Hematopoietic multipotent progenitor cell treated with erythropoietin and hydrocortisone succinate and interleukin-3 and kit ligand, for 15 days (in vitro differentiated cells): Measurements from ENCODE around the gene DRC3.

Source experiments
- DNase-seq: peaks from one replicate; pipeline ENCODE4 v3.0.0-alpha.2; 2015; ENCODE audit warnings: low spot score

The DRC3 gene

DNA sequence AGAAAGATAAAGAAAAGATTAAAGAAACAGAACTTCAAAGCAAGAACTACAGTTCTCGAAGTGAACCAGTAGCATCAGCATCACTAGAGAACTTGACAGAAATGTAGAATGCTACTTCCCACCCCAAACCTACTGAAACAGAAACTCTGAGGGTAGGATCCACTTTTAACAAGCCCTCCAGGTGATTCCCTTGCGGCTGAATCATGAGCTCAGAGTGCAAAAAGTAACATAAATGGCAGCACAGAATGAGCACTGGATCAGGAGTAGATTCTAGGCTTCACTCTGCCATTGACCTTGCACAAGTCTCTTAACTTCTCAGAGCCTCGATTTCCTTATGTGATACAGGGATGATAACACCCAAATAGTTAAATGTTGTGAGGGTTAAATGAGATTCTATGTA lies 6.3 kb upstream of the DRC3 start:
- no peak for DNase-seq

DNA sequence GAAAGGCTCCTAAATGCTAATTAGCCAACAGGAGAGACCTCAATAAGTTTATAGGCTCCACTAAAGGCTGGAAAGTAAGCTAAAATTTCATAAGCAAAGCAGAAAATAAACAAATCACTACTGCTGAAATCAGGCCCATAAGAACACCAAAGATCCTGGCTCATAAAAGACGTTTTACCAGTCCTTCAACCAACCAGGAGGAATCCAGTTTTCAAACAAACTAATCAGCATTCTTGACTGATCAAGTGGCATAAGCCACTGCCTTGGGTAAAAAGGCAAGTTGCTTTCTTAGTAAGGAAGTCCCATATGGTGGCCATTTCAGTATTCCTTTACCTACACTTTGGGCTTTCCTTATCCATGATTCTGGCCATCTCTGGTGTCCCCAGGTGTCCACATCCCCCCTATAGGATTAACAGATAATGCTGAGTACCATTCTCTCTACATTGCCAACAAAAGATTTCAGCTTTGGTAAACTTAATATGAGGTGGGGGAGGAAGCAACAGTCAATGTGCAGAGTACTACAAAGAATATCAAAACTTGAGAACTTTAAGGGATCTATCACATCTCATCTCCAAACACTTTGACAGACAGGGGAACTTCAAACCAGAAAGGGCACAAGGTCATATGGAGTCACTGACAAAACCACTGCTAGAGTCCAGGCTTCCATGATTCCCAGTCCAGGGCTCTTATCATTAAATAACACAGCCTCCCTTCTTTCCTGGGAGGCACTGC lies 1.8 kb upstream of the DRC3 start:
- DNase-seq, result no peak

DNA sequence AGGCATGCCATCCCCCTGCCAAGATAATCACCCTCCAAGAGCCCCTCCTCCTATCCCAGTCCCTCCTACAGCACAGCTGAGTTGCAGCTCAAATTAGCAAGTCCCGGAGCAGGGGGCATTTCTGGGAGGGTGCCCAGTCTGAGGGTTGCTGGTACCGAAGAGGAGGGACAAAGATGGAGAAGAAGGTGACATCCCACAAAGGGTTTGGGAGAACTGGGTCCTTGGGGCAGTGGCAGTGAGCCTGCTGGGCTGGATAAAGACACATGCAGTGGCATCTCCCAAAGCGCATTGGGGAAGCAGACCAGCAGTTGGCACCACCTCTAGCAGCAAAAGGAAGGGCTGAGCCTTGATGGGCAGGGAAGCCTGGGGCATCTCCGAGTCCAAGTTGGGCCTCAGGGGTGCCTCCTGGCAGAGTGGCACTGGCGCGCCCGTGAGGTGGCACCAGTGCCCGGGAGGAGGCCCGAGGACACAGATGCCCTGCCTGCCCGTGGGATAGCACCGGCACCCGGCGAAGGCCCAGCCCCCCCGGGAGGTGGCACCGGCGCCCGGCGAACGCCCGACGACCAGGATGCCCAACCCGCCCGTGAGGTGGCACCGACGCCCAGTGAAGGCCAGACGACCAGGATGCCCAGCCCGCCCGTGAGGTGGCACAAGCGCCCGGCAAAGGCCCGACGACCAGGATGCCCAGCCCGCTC lies 1.1 kb upstream of the DRC3 start:
- DNase-seq, result no peak

- DNase-seq, result no peak
Measured at GRCh38 chr17:17972952-17973254, 241 bp downstream of the DRC3 start.

- DNase-seq, result no peak
Measured at GRCh38 chr17:17975436-17975835, 2.8 kb downstream of the DRC3 start.

GRCh38 chr17:17976931-17977570 lies 4.4 kb downstream of the DRC3 start:
- no peak for DNase-seq

- no peak for DNase-seq
Measured at GRCh38 chr17:17978481-17979424, 6.1 kb downstream of the DRC3 start.

DNA sequence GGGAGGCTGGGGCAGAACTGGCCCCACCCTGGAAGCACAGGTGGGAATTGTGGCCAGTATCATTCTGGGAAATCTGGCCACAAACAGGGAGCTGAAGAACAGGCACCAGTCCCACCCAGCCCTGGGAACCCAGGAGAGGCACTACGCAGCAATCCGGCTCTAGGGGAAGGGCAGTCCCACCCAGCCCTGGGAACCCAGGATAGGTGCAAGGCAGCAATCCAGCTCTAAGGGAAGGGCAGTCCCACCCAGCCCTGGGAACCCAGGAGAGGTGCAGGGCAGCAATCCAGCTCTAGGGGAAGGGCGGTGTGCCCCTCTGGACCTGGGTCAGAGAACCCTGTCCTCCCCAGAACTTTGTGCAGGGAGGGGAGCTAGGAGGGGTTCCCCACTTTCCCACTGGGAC lies 7.1 kb downstream of the DRC3 start:
- DNase-seq, result no peak

DNA sequence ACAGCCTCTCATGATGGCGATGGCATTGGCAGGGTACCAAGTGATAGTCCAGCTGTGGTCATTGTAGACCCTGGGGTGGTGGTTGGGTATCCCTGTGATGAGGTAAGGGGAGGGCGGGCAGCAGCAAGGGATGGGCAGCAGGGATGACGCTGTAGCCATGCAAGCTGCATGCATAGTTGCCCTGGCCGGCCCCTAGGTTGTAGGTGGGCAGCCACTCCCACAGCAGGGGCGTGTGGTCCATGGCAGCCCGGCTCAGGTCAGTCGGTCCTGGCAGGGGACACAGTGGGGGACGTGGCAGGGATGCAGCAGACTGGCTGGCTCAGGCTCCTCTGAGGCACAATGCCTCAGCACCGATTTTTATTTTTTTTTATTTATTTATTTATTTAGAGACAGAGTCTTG lies 8.7 kb downstream of the DRC3 start:
- no peak for DNase-seq

- DNase-seq, result no peak
Measured at GRCh38 chr17:17982801-17983200, 10.1 kb downstream of the DRC3 start.

DNA sequence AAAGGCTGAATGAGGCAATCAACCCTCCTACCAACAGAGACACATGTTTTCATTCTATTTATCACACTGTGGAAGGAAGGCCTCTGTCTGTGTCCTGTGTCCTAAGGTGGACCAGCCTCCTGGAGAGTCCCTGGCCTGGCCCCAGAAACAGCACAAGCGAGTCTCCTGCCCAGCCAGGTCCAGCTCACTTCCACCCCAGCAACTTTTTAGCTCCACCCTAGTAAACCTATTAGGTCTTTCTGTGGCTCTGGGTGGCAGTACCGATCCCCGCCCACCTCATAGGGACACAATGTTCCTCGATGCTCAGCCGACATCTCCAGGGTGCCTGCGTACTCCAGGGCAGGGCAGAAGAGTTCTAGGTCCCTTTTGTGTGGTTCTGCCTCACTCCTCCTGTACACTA lies 10.7 kb downstream of the DRC3 start:
- DNase-seq, result no peak

DNA sequence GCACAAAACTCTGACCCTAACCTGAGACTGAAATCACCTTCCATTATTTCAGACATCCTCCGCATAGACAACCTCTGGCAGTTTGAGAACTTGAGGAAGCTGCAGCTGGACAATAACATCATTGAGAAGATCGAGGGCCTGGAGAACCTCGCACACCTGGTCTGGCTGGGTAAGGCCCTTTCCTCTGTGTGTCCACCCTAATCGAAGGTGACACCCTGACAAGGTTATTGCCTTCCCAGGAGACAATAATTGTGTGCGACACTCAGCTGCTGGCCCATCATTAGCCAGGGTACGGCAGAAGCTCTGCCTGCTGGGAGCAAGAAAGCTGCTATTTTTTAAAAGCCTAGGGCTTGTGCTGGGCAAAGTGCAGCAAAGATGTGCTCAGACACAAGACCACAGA lies 11.1 kb downstream of the DRC3 start:
- no peak for DNase-seq

GRCh38 chr17:17985153-17985552 lies 12.5 kb downstream of the DRC3 start:
- DNase-seq, result no peak

GRCh38 chr17:17985555-17985954 lies 12.9 kb downstream of the DRC3 start:
- no peak for DNase-seq

DNA sequence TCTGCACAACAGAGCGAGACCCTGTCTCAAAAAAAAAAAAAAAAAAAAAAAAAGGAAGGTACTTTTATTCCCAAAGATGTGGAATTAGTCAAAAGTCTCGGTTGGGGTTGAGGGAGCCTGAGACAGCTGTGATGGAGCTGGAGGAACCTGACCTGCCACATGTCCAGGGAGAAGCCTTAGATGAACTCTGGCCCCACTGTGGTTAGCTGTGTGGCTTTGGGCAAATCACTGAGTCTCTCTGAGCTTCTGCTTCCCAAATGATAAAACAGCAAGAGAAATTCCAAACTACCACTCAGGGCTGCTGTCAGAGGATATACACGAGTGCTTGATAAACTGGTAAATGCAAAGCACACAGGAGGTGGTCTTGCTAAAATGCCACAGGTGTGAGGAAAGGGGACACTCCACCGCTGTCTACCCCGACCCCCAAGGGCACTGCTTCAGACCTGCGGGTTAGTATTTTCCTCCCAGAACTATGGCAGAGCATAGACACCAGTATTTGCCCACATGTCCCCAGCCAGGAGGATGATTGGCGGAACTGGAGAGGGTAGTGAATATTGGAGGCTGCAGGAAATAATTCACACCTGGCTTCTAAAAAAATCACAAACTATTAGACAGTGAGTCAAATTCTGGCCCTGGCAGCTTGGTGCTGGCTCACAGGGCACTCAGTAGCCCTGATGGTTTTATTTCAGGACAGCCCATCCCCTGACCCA lies 14.7 kb downstream of the DRC3 start:
- DNase-seq, result no peak

DNA sequence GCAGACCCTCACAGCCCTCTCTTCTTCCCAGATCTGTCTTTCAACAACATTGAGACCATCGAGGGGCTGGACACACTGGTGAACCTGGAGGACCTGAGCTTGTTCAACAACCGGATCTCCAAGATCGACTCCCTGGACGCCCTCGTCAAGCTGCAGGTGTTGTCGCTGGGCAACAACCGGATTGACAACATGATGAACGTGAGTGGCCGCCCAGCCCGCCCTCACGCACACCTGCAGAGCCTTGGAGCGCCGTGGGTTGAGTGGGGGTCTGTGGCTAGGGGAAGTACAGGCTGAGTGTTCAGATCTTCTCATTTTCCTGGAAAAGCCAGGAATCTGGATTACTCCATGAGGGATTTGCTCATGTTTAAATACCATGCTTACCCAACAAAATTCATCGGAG lies 15.2 kb downstream of the DRC3 start:
- DNase-seq, result no peak

DNA sequence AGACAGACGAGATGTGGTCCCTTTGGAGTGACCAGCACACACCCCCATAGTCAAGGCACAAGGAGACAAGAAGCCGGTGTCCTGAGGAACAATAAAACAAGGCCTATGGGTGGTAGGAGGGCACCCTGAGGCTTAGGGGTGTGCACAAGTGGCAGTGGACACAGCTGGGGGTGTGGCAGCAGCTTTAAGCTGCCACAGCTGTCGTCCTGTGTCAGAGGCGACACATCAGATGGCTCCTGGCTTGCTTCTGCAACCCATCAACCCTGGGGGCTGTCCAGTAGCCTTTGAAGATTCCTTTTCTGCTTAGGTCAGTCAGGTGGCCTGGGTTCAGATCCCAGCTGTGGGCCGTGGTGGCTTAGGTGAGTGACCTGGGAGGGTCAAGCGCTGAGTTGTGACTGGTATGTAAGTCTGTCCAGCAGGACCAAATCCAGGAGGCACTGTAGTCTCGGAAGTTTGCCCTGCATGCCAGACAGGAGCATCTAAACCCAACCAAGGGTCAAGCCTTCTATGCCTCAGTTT lies 15.8 kb downstream of the DRC3 start:
- DNase-seq, result no peak

- DNase-seq, result no peak
Measured at GRCh38 chr17:17989081-17989480, 16.4 kb downstream of the DRC3 start.

DNA sequence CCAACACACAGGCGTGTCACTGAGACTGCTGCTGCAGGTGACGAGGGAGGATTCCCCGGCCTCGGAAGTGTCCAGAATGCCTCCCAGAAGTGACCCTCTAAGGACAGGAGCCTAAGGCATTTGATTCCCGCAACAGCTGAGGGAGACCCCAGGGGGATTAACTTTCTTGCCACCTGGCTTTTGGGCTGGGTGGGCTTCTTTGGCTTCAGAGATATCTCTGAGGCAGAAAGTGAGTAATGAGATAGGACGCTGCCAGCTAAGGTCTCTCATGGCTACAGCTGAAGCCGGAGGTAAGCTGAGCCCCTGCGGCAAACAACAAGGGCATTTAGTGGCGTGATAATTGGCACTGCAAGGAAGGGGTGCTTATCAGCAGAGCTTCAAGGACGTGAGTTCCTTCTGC lies 17.0 kb downstream of the DRC3 start:
- DNase-seq, result no peak

GRCh38 chr17:17990282-17990681 lies 17.6 kb downstream of the DRC3 start:
- DNase-seq, result no peak

- no peak for DNase-seq
Measured at GRCh38 chr17:17993366-17993765, 20.7 kb downstream of the DRC3 start.

DNA sequence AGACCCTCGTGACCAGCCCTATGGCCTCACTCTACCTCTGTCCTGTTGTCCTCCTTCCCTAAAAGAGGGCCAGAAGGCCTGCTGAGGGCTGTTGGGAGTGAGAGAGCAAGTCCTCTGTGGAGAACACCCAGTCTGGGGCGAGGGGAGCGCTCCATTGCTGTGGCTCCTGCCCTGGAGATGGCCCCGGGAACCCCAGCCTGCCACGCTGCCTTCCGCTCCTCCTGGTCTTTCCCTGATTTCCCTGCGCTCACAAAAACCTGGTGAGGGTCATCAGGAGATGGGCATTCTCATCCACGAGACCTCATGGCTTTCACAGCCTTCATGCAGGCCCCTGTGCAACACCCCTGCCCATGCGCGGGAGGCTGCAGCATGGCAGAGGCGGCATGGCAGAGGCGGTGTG lies 21.2 kb downstream of the DRC3 start:
- no peak for DNase-seq
